K562 (cell line): ENCODE measurements around the gene TRIM44. TPM values are rescaled to one million over a fixed set of nuclear protein-coding genes. Genes with fewer than 3 reads are reported as not detected.

Source experiments
- ATF4 ChIP-seq: fragments of 450-650 bp; formaldehyde crosslinking; IDR thresholded peaks from 2 replicates; pipeline ENCODE4 v1.4.0; 2022; ENCODE audit warnings: mild to moderate bottlenecking, moderate library complexity
- ATF7 ChIP-seq: fragments of 450-650 bp; IDR thresholded peaks from 2 replicates; pipeline ENCODE4 v1.7.1; 2014; ENCODE audit warnings: mild to moderate bottlenecking, moderate library complexity
- BCL6 ChIP-seq: fragments of 250-450 bp; sonication (Bioruptor Pico); IDR thresholded peaks from 2 replicates; pipeline ENCODE4 v1.4.0; 2020
- CCNT2 ChIP-seq: IDR thresholded peaks from 2 replicates; pipeline ENCODE4 v1.6.1; 2011; ENCODE audit warnings: borderline replicate concordance, low read depth, mild to moderate bottlenecking, moderate library complexity, mixed read lengths, low read length; ENCODE audit not compliant: insufficient read length; ENCODE audit errors: extremely low read depth
- CTCFL ChIP-seq: IDR thresholded peaks from 2 replicates; pipeline ENCODE4 v1.6.1; 2011; ENCODE audit warnings: borderline replicate concordance, low read depth, mild to moderate bottlenecking, moderate library complexity, low read length; ENCODE audit not compliant: insufficient read depth, poor library complexity, severe bottlenecking
- ETV6 ChIP-seq, 3 experiments: fragments of 150-350 bp in 1 of 3; sonication (generic) in 1 of 3; formaldehyde crosslinking in 1 of 3; IDR thresholded peaks; 2 replicates each; pipeline versions ENCODE4 v1.6.1 to v1.8.0; 2014 to 2022; ENCODE audit warnings: borderline replicate concordance in 2 of 3, low read depth in 2 of 3, antibody characterized with exemption in 1 of 3, low read length in 1 of 3, mild to moderate bottlenecking in 1 of 3, missing genetic modification reagents in 1 of 3
- GATAD2A ChIP-seq: fragments of 450-650 bp; IDR thresholded peaks from 2 replicates; pipeline ENCODE4 v1.6.1; 2017
- IRF1 ChIP-seq: sonication (generic); formaldehyde crosslinking; IDR thresholded peaks from 2 replicates; pipeline ENCODE4 v1.8.0; 2022; ENCODE audit warnings: missing genetic modification reagents, mild to moderate bottlenecking, borderline replicate concordance
- KLF1 ChIP-seq: fragments of 450-650 bp; IDR thresholded peaks from 2 replicates; pipeline ENCODE4 v1.6.1; 2016; ENCODE audit warnings: missing genetic modification characterization, missing compliant biosample characterization
- KLF13 ChIP-seq: fragments of 450-650 bp; IDR thresholded peaks from 2 replicates; pipeline ENCODE4 v1.6.1; 2016; ENCODE audit warnings: missing genetic modification characterization, low read depth, mild to moderate bottlenecking, missing compliant biosample characterization, moderate library complexity, borderline replicate concordance
- MXI1 ChIP-seq: IDR thresholded peaks from 2 replicates; pipeline ENCODE4 v1.6.1; 2011; ENCODE audit warnings: low read depth, mild to moderate bottlenecking, improper control_type of control experiment, low read length
- NFE2 ChIP-seq: IDR thresholded peaks from 2 replicates; pipeline ENCODE4 v1.6.1; 2014; ENCODE audit warnings: antibody characterized with exemption, low read depth
- PRDM10 ChIP-seq: fragments of 450-650 bp; IDR thresholded peaks from 2 replicates; pipeline ENCODE4 v1.6.1; 2018; ENCODE audit not compliant: partially characterized antibody
- THRB ChIP-seq: fragments of 450-650 bp; formaldehyde crosslinking; conservative IDR thresholded peaks from 2 replicates; pipeline ENCODE4 v1.4.0; 2022; ENCODE audit warnings: mild to moderate bottlenecking, missing genetic modification characterization
- ZNF143 ChIP-seq: sonication (generic); formaldehyde crosslinking; IDR thresholded peaks from 2 replicates; pipeline ENCODE4 v1.9.0; 2022; ENCODE audit warnings: mild to moderate bottlenecking, missing genetic modification reagents
- ZNF431 ChIP-seq: sonication (generic); formaldehyde crosslinking; IDR thresholded peaks from 2 replicates; pipeline ENCODE4 v1.8.0; 2022; ENCODE audit warnings: mild to moderate bottlenecking, missing genetic modification reagents
- polyA plus RNA-seq, 8 experiments: library from polyadenylated mRNA; depleted of rRNA in 4 of 8; stranded (reverse) in 5 of 8; unstranded in 3 of 8; fragments of >200 nt; fragmentation: Nextera tagmentation in 2 of 8; fragmentation: Illumina TruSeq in 1 of 8; extraction: Ambion mirVana in 2 of 8; extraction: Trizol in 1 of 8; gene quantifications; 2 replicates each; pipeline versions ENCODE4 v1.2.1 to v1.2.3, GENCODE V29; 2011 to 2014; ENCODE audit warnings: inconsistent platforms in 1 of 8, missing spikeins in 1 of 8
- total RNA-seq, 7 experiments: library from RNA; depleted of rRNA in 6 of 7; stranded (reverse); fragments of >200 nt in 6 of 7; fragmentation: Illumina TruSeq in 2 of 7; extraction: Trizol in 2 of 7; gene quantifications; 2 replicates each; pipeline versions ENCODE4 v1.2.1 to v1.2.3, GENCODE V29; 2011 to 2021; ENCODE audit warnings: low replicate concordance in 1 of 7

TRIM44 gene
- total and polyA plus RNA-seq, 9 of the 15 experiments (the other 6 are each of a cell fraction or from before 2014, with no cell fraction given) = 8.3 to 105 (median 37.2) TPM

- peak; percentile 47 for TF ChIP-seq CCNT2
- TF ChIP-seq NFE2 = peak; percentile 15; the same call in 1 of the 2 replicates
- TF ChIP-seq CTCFL = no peak
- peak; percentile 3 for TF ChIP-seq PRDM10
- peak; percentile 62 for TF ChIP-seq ZNF143 (CRISPR knock-in tag)
- TF ChIP-seq THRB (CRISPR knock-in tag) = no peak
- peak; percentile 92 for TF ChIP-seq ZNF431 (CRISPR knock-in tag)
- peak; percentile 45 to 77; a peak in 3 of 4 replicates for TF ChIP-seq ETV6 (IDR thresholded peaks at IDR 0.05; ENCODE audit: borderline replicate concordance in 1 of 2, low read depth in 2 of 2, low read length in 1 of 2)
- TF ChIP-seq ETV6 (CRISPR knock-in tag; IDR thresholded peaks at IDR 0.05; ENCODE audit: borderline replicate concordance) = peak; percentile 98
- TF ChIP-seq KLF13 = peak; percentile 75
- peak; percentile 65; the same call in 1 of the 2 replicates for TF ChIP-seq IRF1 (CRISPR knock-in tag)
- TF ChIP-seq MXI1 = peak; percentile 79
- TF ChIP-seq BCL6 (CRISPR knock-in tag) = no peak
- TF ChIP-seq ATF4 (CRISPR knock-in tag) = no peak
- peak; percentile 76 for TF ChIP-seq ATF7
- TF ChIP-seq KLF1 (tag) = peak; percentile 65; the same call in 1 of the 2 replicates
- TF ChIP-seq GATAD2A = no peak
These were observed at the start of gene TRIM44 (continued) for GRCh38 chr11:35662649-35663407.
